NCI-H128 (cell line): ENCODE data around the gene WWC2.
"Not testable (repeated sequence)": the region's sequence is repeated elsewhere in the genome, so short reads cannot be mapped to it uniquely, and the experiment has no call there.

Source experiments
- DNase-seq: peaks from one replicate; lab custom pipeline; 2025; ENCODE audit not compliant: unreplicated experiment; lab: John Stamatoyannopoulos, UW

The WWC2 gene

GRCh38 chr4:183100298-183100599, 1.2 kb downstream of the WWC2 start:
- no peak for DNase-seq

GRCh38 chr4:183100827-183101226, 1.8 kb downstream of the WWC2 start:
- no peak for DNase-seq

GRCh38 chr4:183101956-183102480, 3.0 kb downstream of the WWC2 start:
- DNase-seq, result no peak

DNA sequence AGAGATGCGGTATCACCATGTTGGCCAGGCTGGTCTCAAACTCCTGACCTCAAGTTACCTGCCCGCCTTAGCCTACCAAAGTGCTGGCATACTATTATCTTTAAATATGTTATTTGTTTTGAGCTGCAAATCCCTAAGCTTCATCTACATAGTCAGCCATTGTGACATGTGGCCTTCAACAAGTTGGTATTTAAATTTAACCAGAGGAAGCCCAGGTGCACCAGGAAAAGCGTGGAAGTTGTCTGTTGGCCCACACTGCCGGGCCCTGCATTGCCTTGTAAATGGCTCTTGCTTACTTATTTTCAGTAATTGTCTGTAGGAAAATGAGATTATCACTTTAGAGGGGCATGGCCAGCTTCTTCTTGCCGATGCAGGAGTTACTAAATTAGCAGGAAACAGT, 6.0 kb downstream of the WWC2 start:
- DNase-seq, result no peak

GRCh38 chr4:183106839-183107238, 7.8 kb downstream of the WWC2 start:
- no peak for DNase-seq

GRCh38 chr4:183107891-183108459, 8.9 kb downstream of the WWC2 start:
- DNase-seq, result no peak

GRCh38 chr4:183110244-183110643, 11.2 kb downstream of the WWC2 start:
- DNase-seq, result no peak

- no peak for DNase-seq
Measured at GRCh38 chr4:183111452-183111885, 12.4 kb downstream of the WWC2 start.

- no peak for DNase-seq
Measured at GRCh38 chr4:183118141-183118540, 19.1 kb downstream of the WWC2 start.

DNA sequence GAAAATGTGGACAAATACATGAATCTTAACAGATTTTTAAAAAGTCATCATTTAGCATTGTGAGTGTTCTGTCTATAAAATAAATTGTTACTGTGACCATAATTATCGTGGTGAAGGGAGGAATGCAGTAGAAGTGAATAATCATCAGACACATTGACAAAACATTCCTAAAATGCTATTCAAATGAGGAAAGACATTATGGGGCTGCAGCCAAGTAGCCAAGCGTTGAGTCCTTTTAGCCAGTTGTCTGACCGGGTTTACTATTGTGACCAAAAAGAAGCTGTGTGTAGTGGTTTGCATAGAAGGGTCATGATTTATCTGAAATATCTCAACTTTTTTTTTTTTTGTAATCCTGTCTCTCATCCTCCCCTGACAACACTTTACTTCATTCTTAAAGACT, 19.5 kb downstream of the WWC2 start:
- DNase-seq, result no peak

- not testable (repeated sequence) for DNase-seq
Measured at GRCh38 chr4:183121660-183122059, 22.6 kb downstream of the WWC2 start.

- no peak for DNase-seq
Measured at GRCh38 chr4:183124228-183124627, 25.2 kb downstream of the WWC2 start.

- DNase-seq, result no peak
Measured at GRCh38 chr4:183124865-183125264, 25.8 kb downstream of the WWC2 start.

- no peak for DNase-seq
Measured at GRCh38 chr4:183129125-183129524, 30.1 kb downstream of the WWC2 start.

DNA sequence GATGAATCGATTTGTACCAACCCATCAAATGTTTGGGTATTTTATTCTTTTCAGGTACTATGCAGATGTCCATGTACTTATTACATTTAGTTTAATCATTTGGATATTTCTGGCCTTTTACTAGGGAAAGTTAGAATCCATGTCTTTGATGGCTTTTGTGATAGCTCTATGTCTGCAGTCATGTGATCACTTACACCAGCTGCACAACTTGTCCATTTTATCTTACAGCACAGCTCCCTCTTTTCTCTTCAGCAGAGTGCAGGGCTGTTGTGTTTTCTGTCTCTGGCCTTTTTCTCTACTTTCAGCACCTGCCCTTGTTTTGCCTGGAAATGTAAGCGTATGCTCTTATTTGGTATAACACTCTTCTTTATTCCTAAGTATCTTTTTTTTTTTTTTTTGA, 30.6 kb downstream of the WWC2 start:
- DNase-seq, result no peak

DNA sequence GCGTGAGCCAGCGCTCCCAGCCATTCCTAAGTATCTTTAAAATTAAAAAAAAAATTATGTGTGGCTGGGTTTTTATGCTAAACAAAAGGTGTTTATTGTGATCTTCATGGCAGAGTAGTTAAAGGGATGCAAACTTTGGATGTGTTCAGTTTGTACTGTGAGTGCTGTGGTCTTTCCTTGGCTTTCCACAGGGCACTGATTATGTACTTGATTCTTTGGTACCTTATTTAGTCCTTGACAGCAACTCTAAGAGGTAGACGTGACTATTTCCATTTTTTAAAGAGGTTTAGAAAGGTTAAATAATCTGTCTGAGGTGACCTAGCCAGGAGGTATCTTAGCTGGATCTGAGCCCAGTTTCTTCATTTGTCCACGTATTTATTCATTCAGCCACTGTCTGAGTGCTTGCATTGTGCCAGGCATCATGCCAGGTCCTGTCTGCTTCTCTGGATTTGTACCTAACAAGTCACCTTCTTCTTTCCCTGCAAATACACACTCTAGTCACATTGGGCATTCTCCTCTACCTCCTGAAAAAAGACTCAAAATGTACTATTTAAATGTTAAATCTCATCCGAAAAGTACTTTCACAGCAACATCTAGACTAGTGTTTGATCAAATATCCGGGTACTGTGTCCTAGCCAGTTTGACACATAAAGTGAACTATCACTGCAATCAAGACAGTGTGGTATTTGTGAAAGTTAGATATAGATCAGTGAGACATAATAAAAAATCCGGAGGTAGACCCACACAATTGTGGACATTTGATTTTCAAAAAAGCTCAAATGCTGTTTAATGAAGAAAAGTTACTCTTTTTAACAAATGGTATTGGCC, 31.5 kb downstream of the WWC2 start:
- peak; percentile 34 for DNase-seq

DNA sequence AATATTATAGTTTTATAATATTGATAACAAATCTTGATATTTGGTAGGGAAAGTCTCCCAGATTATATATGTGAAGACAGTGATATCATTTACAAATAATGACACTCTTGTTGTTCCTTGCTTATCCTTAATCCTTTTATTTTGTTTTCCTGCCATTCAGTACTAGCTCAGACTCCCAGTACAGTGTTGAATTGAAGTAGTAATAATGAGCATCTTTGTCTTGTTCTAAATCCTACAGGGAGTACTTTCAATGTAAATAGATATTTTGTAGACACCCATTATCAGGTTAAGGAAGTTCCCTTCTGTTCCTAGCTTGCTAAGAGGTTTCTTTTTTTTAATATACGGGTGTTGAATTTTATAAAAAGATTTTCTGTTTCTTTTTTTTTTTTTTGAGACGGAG, 33.0 kb downstream of the WWC2 start:
- DNase-seq, result no peak

- DNase-seq, result no peak
Measured at GRCh38 chr4:183132865-183133264, 33.8 kb downstream of the WWC2 start.

DNA sequence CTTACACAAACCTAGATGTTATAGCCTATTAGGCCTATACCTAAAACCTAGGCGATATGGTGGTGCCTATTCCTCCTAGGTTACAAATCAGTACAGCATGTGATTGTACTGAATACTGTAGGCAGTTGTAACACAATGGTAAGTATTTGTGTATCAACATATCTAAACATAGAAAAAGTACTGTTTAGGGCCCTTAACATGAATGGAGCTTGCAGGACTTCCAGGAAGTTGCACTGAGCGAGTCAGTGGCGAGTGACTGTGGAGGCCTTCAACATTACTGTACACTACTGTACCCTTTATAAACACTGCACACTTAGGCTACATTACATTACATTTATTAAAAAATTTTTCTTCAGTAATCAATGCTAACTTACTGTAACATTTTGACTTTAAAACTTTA, 37.8 kb downstream of the WWC2 start:
- DNase-seq, result no peak

- DNase-seq, result no peak
Measured at GRCh38 chr4:183139058-183139750, 40.1 kb downstream of the WWC2 start.

DNA sequence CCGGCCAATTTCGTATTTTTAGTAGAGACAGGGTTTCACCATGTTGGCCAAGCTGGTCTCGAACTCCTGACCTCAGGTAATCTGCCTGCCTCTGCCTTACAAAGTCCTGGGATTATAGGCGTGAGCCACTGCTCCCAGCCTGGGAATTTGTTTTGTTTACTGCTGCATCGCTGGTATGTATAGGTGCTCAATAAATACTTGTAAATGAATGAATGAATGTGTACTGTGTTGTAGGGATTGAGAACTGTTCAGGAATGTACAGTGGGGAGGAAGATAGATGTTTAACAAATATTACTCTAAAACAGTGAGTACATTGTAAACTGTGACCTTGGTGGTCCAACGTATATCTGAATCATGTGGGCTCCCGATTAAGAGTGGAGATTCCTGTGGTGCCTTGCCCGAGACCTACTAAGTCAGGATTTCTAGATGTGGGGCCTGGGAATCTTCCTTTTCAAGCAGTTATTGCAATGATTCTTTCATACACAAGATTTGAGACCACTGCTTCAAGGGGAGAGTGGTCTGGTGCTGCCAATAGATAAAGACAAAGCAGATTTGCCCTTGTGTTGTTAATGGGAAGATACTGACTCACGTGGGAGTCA, 41.0 kb downstream of the WWC2 start:
- no peak for DNase-seq

DNA sequence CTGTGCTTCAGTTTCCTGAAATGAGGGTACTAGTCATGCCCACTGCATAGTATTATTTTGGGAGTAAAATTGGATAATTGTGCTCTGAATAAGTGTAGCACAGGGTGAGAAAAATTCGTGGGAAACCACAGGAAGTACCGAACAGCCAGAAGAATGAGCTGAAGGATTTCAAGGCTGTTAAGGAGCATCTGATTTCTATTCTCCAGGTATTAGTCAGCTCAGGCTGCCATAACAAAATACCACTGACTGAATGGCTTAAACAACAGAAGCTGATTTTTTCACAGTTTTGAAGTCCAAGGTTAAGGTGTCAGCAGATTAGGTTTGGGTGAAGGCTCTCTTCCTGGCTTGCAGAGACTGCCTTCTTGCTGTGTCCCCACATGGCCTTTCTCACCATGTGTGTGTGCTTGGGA, 41.9 kb downstream of the WWC2 start:
- DNase-seq, result no peak
